Naive thymus-derived CD4-positive, alpha-beta T cell (primary cell): Measurements from ENCODE around the gene TOE1. TPM values are rescaled to one million over a fixed set of nuclear protein-coding genes. Genes with fewer than 3 reads are reported as not detected.

Source experiments
- ATAC-seq: fragments of 150-1000 bp; cut with Tn5 transposase; 2 replicates; pipeline ENCODE4 v1.10.0; 2021; ENCODE audit warnings: mild to moderate bottlenecking, moderate library complexity
- CTCF ChIA-PET: fragments of 350-600 bp; sonication (Branson Sonifier 250); formaldehyde crosslinking; loops from one replicate; lab custom pipeline; 2021; ENCODE audit warnings: antibody characterized with exemption; lab: Charles Lee
- POLR2A ChIA-PET: fragments of 350-600 bp; sonication (Branson Sonifier 250); formaldehyde crosslinking; loops from one replicate; lab custom pipeline; 2021; ENCODE audit warnings: antibody characterized with exemption, inconsistent platforms; lab: Charles Lee
- DNase-seq, 9 donors: peaks; one replicate each; pipeline versions ENCODE4 v3.0.0 to v3.0.0-alpha.2; 2020 to 2022; ENCODE audit warnings: mixed read lengths in 1 of 9
- H3K27ac ChIP-seq: one replicate; pipeline ENCODE4 v1.7.0; 2013; ENCODE audit warnings: mild to moderate bottlenecking, low read depth, low read length, moderate library complexity
- H3K27me3 ChIP-seq, 2 donors: one replicate each; pipeline ENCODE4 v1.7.0; 2013; ENCODE audit warnings: low read length in 2 of 2, mild to moderate bottlenecking in 2 of 2, moderate library complexity in 2 of 2; ENCODE audit not compliant: control insufficient read depth in 2 of 2, insufficient read depth in 2 of 2
- H3K36me3 ChIP-seq, 3 experiments: 1 replicate in 2 of 3; 2 replicates in 1 of 3; pipeline ENCODE4 v1.7.0; 2013; ENCODE audit warnings: low read length in 3 of 3, mild to moderate bottlenecking in 3 of 3, moderate library complexity in 1 of 3; ENCODE audit not compliant: insufficient read depth in 3 of 3, control insufficient read depth in 2 of 3
- H3K4me1 ChIP-seq, 2 donors: one replicate each; pipeline ENCODE4 v1.7.0; 2013; ENCODE audit warnings: low read length in 2 of 2, mild to moderate bottlenecking in 2 of 2, moderate library complexity in 1 of 2; ENCODE audit not compliant: control insufficient read depth in 2 of 2, insufficient read depth in 2 of 2
- H3K4me3 ChIP-seq: 2 replicates; pipeline ENCODE4 v1.7.0; 2013; ENCODE audit warnings: mild to moderate bottlenecking, low read length
- H3K9me3 ChIP-seq, 3 experiments: 1 replicate in 2 of 3; 2 replicates in 1 of 3; pipeline ENCODE4 v1.7.0; 2013; ENCODE audit warnings: low read length in 3 of 3; ENCODE audit not compliant: control insufficient read depth in 2 of 3
- H3K27ac Mint-ChIP-seq, 9 donors: one replicate each; pipeline ENCODE4 v1.8.0; 2020 to 2022; ENCODE audit warnings: mixed read lengths in 9 of 9, mild to moderate bottlenecking in 8 of 9, moderate library complexity in 5 of 9, inconsistent platforms in 2 of 9
- H3K27me3 Mint-ChIP-seq, 5 donors: one replicate each; pipeline ENCODE4 v1.8.0; 2021 to 2022; ENCODE audit warnings: mixed read lengths in 5 of 5, mild to moderate bottlenecking in 1 of 5
- H3K36me3 Mint-ChIP-seq, 5 donors: one replicate each; pipeline ENCODE4 v1.8.0; 2020 to 2022; ENCODE audit warnings: mixed read lengths in 5 of 5, mild to moderate bottlenecking in 3 of 5, inconsistent platforms in 1 of 5
- H3K4me1 Mint-ChIP-seq, 7 donors: one replicate each; pipeline ENCODE4 v1.8.0; 2020 to 2022; ENCODE audit warnings: mixed read lengths in 7 of 7, mild to moderate bottlenecking in 3 of 7, inconsistent platforms in 1 of 7
- H3K4me3 Mint-ChIP-seq, 10 donors: one replicate each; pipeline ENCODE4 v1.8.0; 2020 to 2022; ENCODE audit warnings: mild to moderate bottlenecking in 10 of 10, mixed read lengths in 10 of 10, moderate library complexity in 6 of 10, inconsistent platforms in 2 of 10
- H3K9me3 Mint-ChIP-seq, 11 donors: one replicate each; pipeline ENCODE4 v1.8.0; 2020 to 2022; ENCODE audit warnings: mixed read lengths in 11 of 11, mild to moderate bottlenecking in 4 of 11, inconsistent platforms in 1 of 11, moderate library complexity in 1 of 11
- intact Hi-C, 2 donors: fragments of 100-400 bp; cut with micrococcal nuclease; formaldehyde crosslinking; loops; one replicate each; pipeline ENCODE4 v1.15.1; 2023
- polyA plus RNA-seq, 2 donors: library from polyadenylated mRNA; unstranded; fragments of 300-500 nt; fragmentation: Illumina TruSeq; gene quantifications; one replicate each; pipeline ENCODE4 v1.2.3, GENCODE V29; 2021
- total RNA-seq, 6 experiments: library from RNA in 5 of 6; stranded (reverse) in 5 of 6; gene quantifications; 1 replicate in 5 of 6; 2 replicates in 1 of 6; pipeline ENCODE4 v1.2.3 and lab custom pipeline; 2021 to 2026

Gene TOE1
- total and polyA plus RNA-seq, 7 experiments from 2014 or later, result 16.7 to 53.3 (median 24.7) TPM

DNA sequence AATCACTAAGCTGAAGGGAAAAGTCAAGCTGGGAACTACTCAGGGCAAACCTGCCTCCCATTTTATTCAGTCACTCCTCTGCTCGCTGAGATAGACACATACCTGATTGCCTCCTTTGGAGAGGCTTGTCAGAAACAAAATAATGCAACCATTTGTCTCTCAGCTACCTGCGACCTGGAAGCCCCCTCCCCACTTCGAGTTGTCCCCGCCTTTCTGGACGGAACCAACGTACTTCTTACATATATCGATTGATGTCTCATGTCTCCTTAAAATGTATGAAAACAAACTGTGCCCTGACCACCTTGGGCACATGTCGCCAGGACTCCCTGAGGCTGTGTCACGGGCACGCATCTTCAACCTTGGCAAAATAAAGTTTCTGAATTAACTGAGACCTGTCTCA is 34.7 kb upstream of the TOE1 start:
- intact Hi-C loops, result loop anchor here (2.0 to 10.0 kb wide), 2 partner anchors 500 to 566 kb away; partner anchors contain the start of genes KIF2C (in 1 of the 2) and MAST2 (in 1 of the 2)
- Histone ChIP-seq H3K36me3 (no peaks in the 10 kb centered on the region), H3K4me1 (peaks cover 7 to 9% of the 10 kb centered on the region in 2 donors), H3K4me3 (no peak overlapping the region), H3K27ac (peak overlapping the region; percentile 88), H3K27me3 (no peaks in the 10 kb centered on the region), H3K9me3 (no peaks in the 10 kb centered on the region)
- ChIA-PET POLR2A (interaction anchor here (0.9 to 5.3 kb wide), 3 partner anchors 9 to 195 kb away, joined by 3 to 85 read pairs (median 3); partner anchors contain the start of genes CCDC163, MMACHC, MUTYH and TOE1), CTCF (interaction anchor here (0.7 to 11.7 kb wide), 4 partner anchors 10 to 290 kb away, joined by 3 to 255 read pairs (median 4); partner anchors contain the start of genes HECTD3 and UROD)
- H3K4me1 Mint-ChIP-seq, result peaks cover 6 to 32% (median 26%) of the 10 kb centered on the region in 7 donors
- ATAC-seq, result no peak
- no peaks in the 10 kb centered on the region for H3K36me3 Mint-ChIP-seq
- no peak for DNase-seq
- no peaks in the 10 kb centered on the region for H3K9me3 Mint-ChIP-seq
- H3K27ac Mint-ChIP-seq, result peak overlapping the region; percentile 19 to 97 (median 93)
- H3K4me3 Mint-ChIP-seq, result peak overlapping the region; percentile 7 to 96 (median 90)
- H3K27me3 Mint-ChIP-seq, result no peaks in the 10 kb centered on the region

DNA sequence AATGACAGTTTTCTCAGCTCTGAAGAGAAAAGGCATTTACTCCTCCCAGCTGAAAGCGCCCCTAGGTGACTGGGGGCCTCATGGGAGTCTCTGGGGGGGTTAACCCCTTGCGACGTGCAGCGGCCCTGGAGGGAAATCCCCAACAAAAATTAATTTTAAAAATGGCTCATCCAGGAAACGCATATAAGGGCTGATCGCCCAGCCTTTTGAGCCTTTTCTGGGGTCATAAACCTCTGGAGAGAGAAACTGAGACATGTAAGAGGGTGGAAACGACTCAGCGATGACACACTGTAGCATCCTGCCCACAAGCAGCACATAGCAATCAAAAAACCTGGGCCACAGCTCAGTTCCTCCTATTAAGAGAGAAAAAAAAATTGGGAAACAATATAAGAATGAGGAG is 33.7 kb upstream of the TOE1 start:
- Histone ChIP-seq H3K9me3 (no peaks in the 10 kb centered on the region), H3K27ac (no peak overlapping the region), H3K36me3 (no peaks in the 10 kb centered on the region), H3K27me3 (no peaks in the 10 kb centered on the region), H3K4me3 (no peak overlapping the region), H3K4me1 (peaks cover 7 to 9% of the 10 kb centered on the region in 2 donors)
- ATAC-seq (no peak), DNase-seq (peak in 1 of 9 donors; percentile 35)
- ChIA-PET CTCF (interaction anchor here (0.7 to 1.6 kb wide), 2 partner anchors 292 to 506 kb away, joined by 3 to 4 read pairs; partner anchors contain the start of gene PLK3), POLR2A (interaction anchor here (1.0 to 5.3 kb wide), 3 partner anchors 34 to 583 kb away, joined by 3 to 85 read pairs (median 3); partner anchors contain the start of genes MMACHC, MUTYH and TOE1)
- H3K9me3 Mint-ChIP-seq, result no peaks in the 10 kb centered on the region
- peak overlapping the region in 3 of 9 donors; percentile 51 to 93 (median 93) for H3K27ac Mint-ChIP-seq
- peaks cover 6 to 32% (median 23%) of the 10 kb centered on the region in 7 donors for H3K4me1 Mint-ChIP-seq
- H3K27me3 Mint-ChIP-seq, result no peaks in the 10 kb centered on the region
- H3K36me3 Mint-ChIP-seq, result no peaks in the 10 kb centered on the region
- intact Hi-C loops, result loop anchor here in 1 of 2 donors (10.0 kb wide), 1 partner anchor 498 kb away; the partner anchor contains the start of gene MAST2
- peak overlapping the region in 1 of 10 donors; percentile 67 for H3K4me3 Mint-ChIP-seq

DNA sequence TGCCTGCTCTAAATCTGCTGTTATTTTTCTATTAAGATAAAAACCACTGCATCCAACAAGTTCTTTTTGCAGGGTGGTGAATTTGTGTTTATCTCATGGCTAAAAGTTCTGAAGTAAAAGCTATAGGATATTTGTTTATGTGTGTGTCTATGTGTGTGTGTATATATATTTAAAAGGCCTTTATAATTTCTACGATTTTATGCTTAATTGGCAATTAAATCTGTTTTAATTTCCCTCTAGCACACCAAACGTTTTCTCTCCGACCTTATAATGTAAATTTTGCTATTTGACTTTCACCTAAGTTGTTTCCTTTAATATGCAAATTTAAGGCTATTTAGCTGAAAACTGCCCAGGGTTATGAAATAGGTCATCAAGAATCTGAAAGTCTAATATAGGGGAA is 33.1 kb upstream of the TOE1 start:
- no peak overlapping the region for H3K27ac ChIP-seq
- POLR2A ChIA-PET, result interaction anchor here (0.7 to 1.0 kb wide), 2 partner anchors 194 to 333 kb away, joined by 3 read pairs; partner anchors contain the start of gene MMACHC
- H3K36me3 ChIP-seq, result no peaks in the 10 kb centered on the region
- no peaks in the 10 kb centered on the region for H3K9me3 ChIP-seq
- Mint-ChIP-seq H3K4me3 (no peak overlapping the region), H3K27ac (no peak overlapping the region), H3K36me3 (no peaks in the 10 kb centered on the region), H3K4me1 (peaks cover 6 to 32% (median 21%) of the 10 kb centered on the region in 7 donors), H3K9me3 (no peaks in the 10 kb centered on the region), H3K27me3 (no peaks in the 10 kb centered on the region)
- H3K27me3 ChIP-seq, result no peaks in the 10 kb centered on the region
- intact Hi-C loops, result loop anchor here in 1 of 2 donors (10.0 kb wide), 1 partner anchor 498 kb away; the partner anchor contains the start of gene MAST2
- H3K4me1 ChIP-seq, result peaks cover 7 to 9% of the 10 kb centered on the region in 2 donors
- DNase-seq, result no peak
- ATAC-seq, result no peak
- H3K4me3 ChIP-seq, result no peak overlapping the region
- CTCF ChIA-PET, result interaction anchor here (1.6 to 2.1 kb wide), 2 partner anchors 288 to 292 kb away, joined by 4 to 5 read pairs; no protein-coding TSS in a partner anchor

DNA sequence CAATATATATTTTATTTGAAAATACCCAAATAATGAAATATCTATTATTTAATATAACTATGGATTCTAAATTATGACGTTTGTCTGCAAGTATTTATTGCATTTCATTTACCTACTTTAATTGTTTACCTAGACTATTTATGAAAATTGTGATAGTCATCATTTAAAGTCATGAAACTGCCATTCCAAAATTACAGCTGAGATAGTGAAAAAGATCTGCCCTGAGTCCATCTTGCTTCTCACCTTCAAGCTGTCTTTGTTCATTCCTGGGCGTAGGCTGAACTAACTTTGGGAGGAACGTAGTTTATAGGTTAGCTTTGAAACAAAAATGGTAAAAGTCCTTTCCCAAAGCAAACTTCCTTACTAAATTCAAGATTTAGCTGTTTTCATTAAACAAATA is 25.7 kb upstream of the TOE1 start:
- DNase-seq, result no peak
- Mint-ChIP-seq H3K4me3 (no peak overlapping the region), H3K9me3 (peaks cover 0 to 2% (median 0%) of the 10 kb centered on the region in 11 donors), H3K36me3 (no peaks in the 10 kb centered on the region), H3K27ac (no peak overlapping the region), H3K4me1 (no peaks in the 10 kb centered on the region), H3K27me3 (peaks cover 0 to 3% (median 0%) of the 10 kb centered on the region in 5 donors)
- no peak for ATAC-seq
- no peaks in the 10 kb centered on the region for H3K36me3 ChIP-seq
- intact Hi-C loops, result no loop called here
- no peaks in the 10 kb centered on the region for H3K4me1 ChIP-seq
- H3K4me3 ChIP-seq, result no peak overlapping the region
- ChIA-PET CTCF (interaction anchor here (0.5 kb wide), 1 partner anchor 8 kb away, joined by 4 read pairs; no protein-coding TSS in a partner anchor), POLR2A (interaction anchor here (0.6 to 0.7 kb wide), 2 partner anchors 9 to 329 kb away, joined by 3 to 5 read pairs; no protein-coding TSS in a partner anchor)
- no peak overlapping the region for H3K27ac ChIP-seq
- H3K9me3 ChIP-seq, result no peaks in the 10 kb centered on the region
- no peaks in the 10 kb centered on the region for H3K27me3 ChIP-seq

DNA sequence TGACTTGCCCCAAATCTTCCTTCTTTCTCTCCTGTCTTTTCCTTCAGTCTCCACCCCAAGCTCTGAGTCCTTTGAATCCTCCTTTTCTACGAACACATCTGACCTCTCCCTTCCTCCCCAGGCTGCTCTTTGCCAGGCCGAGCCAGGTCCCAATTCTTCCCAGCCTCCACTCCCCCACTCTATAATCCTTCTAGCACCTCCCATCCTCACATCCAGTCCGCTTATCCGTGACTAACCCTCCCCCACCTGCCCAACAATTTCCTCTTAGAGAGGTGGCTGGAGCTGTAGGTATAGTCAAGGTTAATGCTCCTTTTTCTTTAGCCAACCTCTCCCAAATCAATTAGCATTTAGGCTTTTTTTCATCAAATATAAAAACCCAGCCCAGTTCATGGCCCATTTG is 22.8 kb upstream of the TOE1 start:
- Mint-ChIP-seq H3K27me3 (peaks cover 0 to 3% (median 0%) of the 10 kb centered on the region in 5 donors), H3K4me3 (no peak overlapping the region), H3K9me3 (peaks cover 0 to 2% (median 0%) of the 10 kb centered on the region in 11 donors), H3K4me1 (no peaks in the 10 kb centered on the region), H3K36me3 (no peaks in the 10 kb centered on the region), H3K27ac (no peak overlapping the region)
- Histone ChIP-seq H3K36me3 (no peaks in the 10 kb centered on the region), H3K4me1 (no peaks in the 10 kb centered on the region), H3K4me3 (no peak overlapping the region), H3K27me3 (no peaks in the 10 kb centered on the region), H3K9me3 (no peaks in the 10 kb centered on the region), H3K27ac (no peak overlapping the region)
- DNase-seq (no peak), ATAC-seq (no peak)
- intact Hi-C loops, result no loop called here
- POLR2A ChIA-PET, result no interaction called here
- CTCF ChIA-PET, result interaction anchor here (0.6 kb wide), 1 partner anchor 584 kb away, joined by 3 read pairs; no protein-coding TSS in a partner anchor

DNA sequence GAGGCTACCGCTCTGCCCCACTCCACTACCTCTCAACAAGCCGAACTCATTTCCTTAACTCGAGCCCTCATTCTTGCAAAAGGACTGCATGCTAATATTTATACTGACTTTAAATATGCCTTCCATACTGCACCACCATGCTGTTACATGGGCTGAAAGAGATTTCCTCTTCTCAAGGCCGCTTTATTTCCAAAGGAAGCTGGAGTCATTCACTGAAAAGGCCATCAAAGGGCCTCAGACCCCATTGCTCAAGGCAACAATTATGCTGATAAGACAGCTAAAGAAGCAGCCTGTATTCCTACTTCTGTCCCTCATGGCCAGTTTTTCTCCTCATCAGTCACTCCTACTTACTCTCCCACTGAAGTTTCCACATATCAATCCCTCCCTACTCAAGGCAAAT is 20.2 kb upstream of the TOE1 start:
- no peaks in the 10 kb centered on the region for H3K36me3 Mint-ChIP-seq
- no peaks in the 10 kb centered on the region for H3K36me3 ChIP-seq
- no peaks in the 10 kb centered on the region for H3K9me3 ChIP-seq
- H3K27me3 ChIP-seq, result no peaks in the 10 kb centered on the region
- no peaks in the 10 kb centered on the region for H3K27me3 Mint-ChIP-seq
- no peak for DNase-seq
- POLR2A ChIA-PET, result no interaction called here
- no peaks in the 10 kb centered on the region for H3K4me1 Mint-ChIP-seq
- intact Hi-C loops, result no loop called here
- no peak overlapping the region for H3K4me3 Mint-ChIP-seq
- no peak overlapping the region for H3K27ac Mint-ChIP-seq
- H3K4me3 ChIP-seq, result no peak overlapping the region
- peaks cover 0 to 2% (median 0%) of the 10 kb centered on the region in 11 donors for H3K9me3 Mint-ChIP-seq
- no peak for ATAC-seq
- H3K27ac ChIP-seq, result no peak overlapping the region
- H3K4me1 ChIP-seq, result no peaks in the 10 kb centered on the region
- CTCF ChIA-PET, result interaction anchor here (0.6 kb wide), 1 partner anchor 115 kb away, joined by 6 read pairs; no protein-coding TSS in a partner anchor
